GM21367 (cell line): ENCODE results near the gene MAP4K4.

Experiments used
- ATAC-seq: cut with Tn5 transposase; IDR thresholded peaks from one replicate; pipeline ENCODE4 v1.9.1; 2021; ENCODE audit not compliant: unreplicated experiment

The MAP4K4 gene

GRCh38 chr2:101788995-101789970 lies 91.8 kb downstream of the MAP4K4 start:
- ATAC-seq: no peak

- no peak for ATAC-seq
These were observed 92.9 kb downstream of the MAP4K4 start for GRCh38 chr2:101790416-101790815.

GRCh38 chr2:101790857-101791256 lies 93.3 kb downstream of the MAP4K4 start:
- ATAC-seq: no peak

- ATAC-seq: no peak
These were observed 94.7 kb downstream of the MAP4K4 start for GRCh38 chr2:101792208-101792607.

- no peak for ATAC-seq
These were observed 95.9 kb downstream of the MAP4K4 start for GRCh38 chr2:101793277-101793969.

GRCh38 chr2:101794141-101794540 lies 96.6 kb downstream of the MAP4K4 start:
- no peak for ATAC-seq

GRCh38 chr2:101795033-101795432 lies 97.5 kb downstream of the MAP4K4 start:
- ATAC-seq: no peak

- no peak for ATAC-seq
These were observed 99.5 kb downstream of the MAP4K4 start for GRCh38 chr2:101796825-101797600.

GRCh38 chr2:101801496-101801895 lies 104.0 kb downstream of the MAP4K4 start:
- no peak for ATAC-seq

- ATAC-seq: no peak
These were observed 104.8 kb downstream of the MAP4K4 start for GRCh38 chr2:101802329-101802728.

- no peak for ATAC-seq
These were observed 105.6 kb downstream of the MAP4K4 start for GRCh38 chr2:101803128-101803527.

GRCh38 chr2:101803945-101804696 lies 106.6 kb downstream of the MAP4K4 start:
- ATAC-seq: no peak

GRCh38 chr2:101805152-101806088 lies 107.9 kb downstream of the MAP4K4 start:
- ATAC-seq: no peak

GRCh38 chr2:101806123-101806522 lies 108.6 kb downstream of the MAP4K4 start:
- no peak for ATAC-seq

GRCh38 chr2:101806701-101807100 lies 109.2 kb downstream of the MAP4K4 start:
- ATAC-seq: no peak

- ATAC-seq: no peak
These were observed 109.7 kb downstream of the MAP4K4 start for GRCh38 chr2:101807242-101807641.

GRCh38 chr2:101808006-101808562 lies 110.6 kb downstream of the MAP4K4 start:
- ATAC-seq: no peak

GRCh38 chr2:101809698-101810097 lies 112.2 kb downstream of the MAP4K4 start:
- ATAC-seq: no peak
